Astrocyte of the cerebellum (primary cell): ENCODE results near the gene ARMH1.
A peak's percentile ranks its signal among the peaks of the same experiment; 100 is the strongest.

Source experiments
- DNase-seq: peaks from one replicate; pipeline ENCODE4 v3.0.0-alpha.2; 2011; ENCODE audit warnings: low read depth
- H3K4me3 ChIP-seq: 2 replicates; pipeline ENCODE4 v1.5.1; 2011; ENCODE audit warnings: mild to moderate bottlenecking, low read depth, low read length, moderate library complexity
- CTCF ChIP-seq: IDR thresholded peaks from 2 replicates; pipeline ENCODE4 v1.5.1; 2012; ENCODE audit warnings: low read length, low read depth, moderate library complexity, mild to moderate bottlenecking; ENCODE audit errors: missing control alignments
- in situ Hi-C: cut with HindIII; loops from 2 replicates; pipeline ENCODE4 v1.10.0; 2017; ENCODE audit warnings: low sequenced_read_pairs

Gene ARMH1

GRCh38 chr1:44632598-44632997 lies 41.9 kb upstream of the ARMH1 start:
- in situ Hi-C loops: no loop called here
- peak overlapping the region; percentile 55 for H3K4me3 ChIP-seq
- DNase-seq: no peak
- TF ChIP-seq CTCF: no peak

GRCh38 chr1:44634606-44635189 lies 39.8 kb upstream of the ARMH1 start:
- TF ChIP-seq CTCF: no peak
- no peak overlapping the region for H3K4me3 ChIP-seq
- in situ Hi-C loops: no loop called here
- DNase-seq: no peak

- no peak for TF ChIP-seq CTCF
- DNase-seq: no peak
- in situ Hi-C loops: no loop called here
- H3K4me3 ChIP-seq: no peak overlapping the region
Measured at GRCh38 chr1:44635439-44635838, 39.1 kb upstream of the ARMH1 start.

- no peak for DNase-seq
- TF ChIP-seq CTCF: no peak
- no peak overlapping the region for H3K4me3 ChIP-seq
- in situ Hi-C loops: no loop called here
Measured at GRCh38 chr1:44636083-44636687, 38.3 kb upstream of the ARMH1 start.

- no peak overlapping the region for H3K4me3 ChIP-seq
- in situ Hi-C loops: no loop called here
- TF ChIP-seq CTCF: no peak
- DNase-seq: no peak
Measured at GRCh38 chr1:44636688-44637598, 37.6 kb upstream of the ARMH1 start.

- no peak for TF ChIP-seq CTCF
- DNase-seq: no peak
- no peak overlapping the region for H3K4me3 ChIP-seq
- in situ Hi-C loops: no loop called here
Measured at GRCh38 chr1:44637702-44638411, 36.7 kb upstream of the ARMH1 start.
